ENCODE measurements around the gene ATF6B.

ATF6B gene

DNA sequence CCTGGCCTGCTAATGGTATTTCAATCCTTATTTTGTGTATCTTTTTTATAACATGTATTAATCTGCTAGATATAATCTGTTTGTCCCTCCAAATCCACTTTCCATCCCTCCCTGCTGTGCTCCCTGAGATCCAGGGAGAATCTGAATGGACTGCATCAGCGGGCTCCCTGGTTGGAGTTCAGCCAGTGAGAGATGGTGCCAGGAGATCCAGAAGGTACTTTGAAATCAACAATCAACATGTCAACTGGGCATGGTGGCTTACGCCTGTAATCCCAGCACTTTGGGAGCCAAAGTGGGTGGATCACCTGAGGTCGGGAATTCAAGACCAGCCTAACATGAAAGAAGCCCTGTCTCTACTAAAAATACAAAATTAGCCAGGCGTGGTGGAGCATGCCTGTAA lies 4.4 kb downstream of the ATF6B start:
- H3K9me2 ChIP-seq (replicated peaks; ENCODE audit: insufficient read depth, low read length) = no peaks in the 10 kb centered on the region
- no peaks in the 10 kb centered on the region for H3K27me3 ChIP-seq (replicated peaks; ENCODE audit: insufficient read depth, low read length)
- no peak overlapping the region for H3K4me2 ChIP-seq (ENCODE audit: low read depth, low read length)
- H2AFZ ChIP-seq (ENCODE audit: low read length) = no peak overlapping the region
- H3K79me2 ChIP-seq (ENCODE audit: low read length) = peaks cover 31% of the 10 kb centered on the region
- no peaks in the 10 kb centered on the region for H3K9me3 ChIP-seq (replicated peaks; ENCODE audit: insufficient read depth, low read length)
- no peak overlapping the region for H3K9ac ChIP-seq (ENCODE audit: low read length)
- H3K4me3 ChIP-seq (ENCODE audit: low read length) = no peak overlapping the region
- DNase-seq = no peak
- no peak for TF ChIP-seq CTCF (IDR thresholded peaks at IDR 0.05; ENCODE audit: low read length)
- TF ChIP-seq EZH2phosphoT487 (IDR thresholded peaks at IDR 0.05; ENCODE audit: low read length) = no peak
- no peak for TF ChIP-seq EZH2 (optimal IDR thresholded peaks at IDR 0.05; ENCODE audit: low read depth, low read length)
- H3K27ac ChIP-seq (ENCODE audit: low read length) = no peak overlapping the region
- no peaks in the 10 kb centered on the region for H4K20me1 ChIP-seq (ENCODE audit: insufficient read depth, low read length)
- H3F3A ChIP-seq (ENCODE audit: insufficient read depth, low read length) = no peaks in the 10 kb centered on the region
- H3K36me3 ChIP-seq (replicated peaks; ENCODE audit: insufficient read depth, low read length) = no peaks in the 10 kb centered on the region
- H3K4me1 ChIP-seq (ENCODE audit: low read length) = peaks cover 11% of the 10 kb centered on the region

DNA sequence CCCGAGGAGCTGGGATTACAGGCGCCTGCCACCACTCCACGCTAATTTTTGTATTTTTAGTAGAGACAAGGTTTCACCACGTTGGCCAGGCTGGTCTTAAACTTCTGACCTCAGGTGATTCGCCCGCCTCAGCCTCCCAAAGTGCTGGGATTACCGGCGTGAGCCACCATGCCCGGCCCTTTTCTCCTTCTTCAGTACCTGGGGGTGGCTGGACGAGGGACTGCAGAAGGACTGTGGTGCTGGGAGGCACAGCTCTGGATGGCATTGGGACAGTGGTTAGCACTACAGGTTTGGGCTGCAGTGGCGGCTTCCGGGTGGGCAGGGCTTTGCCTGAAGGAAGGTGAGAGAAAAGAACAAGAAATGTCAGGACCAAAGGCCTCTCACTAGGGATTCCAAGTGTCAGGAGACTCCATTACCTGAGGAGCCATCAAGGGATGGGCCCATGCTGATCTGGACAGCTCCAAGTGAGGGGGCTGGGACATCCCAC lies 7.4 kb downstream of the ATF6B start:
- H3K27ac ChIP-seq (ENCODE audit: low read length) = no peak overlapping the region
- H3F3A ChIP-seq (ENCODE audit: insufficient read depth, low read length) = no peaks in the 10 kb centered on the region
- no peaks in the 10 kb centered on the region for H3K9me2 ChIP-seq (replicated peaks; ENCODE audit: insufficient read depth, low read length)
- no peak overlapping the region for H3K4me2 ChIP-seq (ENCODE audit: low read depth, low read length)
- H3K4me3 ChIP-seq (ENCODE audit: low read length) = no peak overlapping the region
- H4K20me1 ChIP-seq (ENCODE audit: insufficient read depth, low read length) = no peaks in the 10 kb centered on the region
- no peaks in the 10 kb centered on the region for H3K4me1 ChIP-seq (ENCODE audit: low read length)
- no peak for TF ChIP-seq CTCF (IDR thresholded peaks at IDR 0.05; ENCODE audit: low read length)
- TF ChIP-seq EZH2 (optimal IDR thresholded peaks at IDR 0.05; ENCODE audit: low read depth, low read length) = no peak
- no peak for TF ChIP-seq EZH2phosphoT487 (IDR thresholded peaks at IDR 0.05; ENCODE audit: low read length)
- H3K9ac ChIP-seq (ENCODE audit: low read length) = no peak overlapping the region
- H3K27me3 ChIP-seq (replicated peaks; ENCODE audit: insufficient read depth, low read length) = no peaks in the 10 kb centered on the region
- H2AFZ ChIP-seq (ENCODE audit: low read length) = no peak overlapping the region
- 0 out of 2 replicates have a peak, but pooled peaks cover 4% of the 10 kb centered on the region for H3K79me2 ChIP-seq (ENCODE audit: low read length)
- H3K9me3 ChIP-seq (replicated peaks; ENCODE audit: insufficient read depth, low read length) = no peaks in the 10 kb centered on the region
- no peak for DNase-seq
- no peaks in the 10 kb centered on the region for H3K36me3 ChIP-seq (replicated peaks; ENCODE audit: insufficient read depth, low read length)

- Histone ChIP-seq H3F3A (ENCODE audit: insufficient read depth, low read length) (no peaks in the 10 kb centered on the region), H4K20me1 (ENCODE audit: insufficient read depth, low read length) (no peaks in the 10 kb centered on the region), H3K79me2 (ENCODE audit: low read length) (no peaks in the 10 kb centered on the region), H3K27ac (ENCODE audit: low read length) (no peak overlapping the region), H3K4me3 (ENCODE audit: low read length) (no peak overlapping the region), H3K9me2 (replicated peaks; ENCODE audit: insufficient read depth, low read length) (no peaks in the 10 kb centered on the region), H3K27me3 (replicated peaks; ENCODE audit: insufficient read depth, low read length) (no peaks in the 10 kb centered on the region), H2AFZ (ENCODE audit: low read length) (no peak overlapping the region), H3K4me2 (ENCODE audit: low read depth, low read length) (no peak overlapping the region), H3K9ac (ENCODE audit: low read length) (no peak overlapping the region), H3K36me3 (replicated peaks; ENCODE audit: insufficient read depth, low read length) (no peaks in the 10 kb centered on the region), H3K9me3 (replicated peaks; ENCODE audit: insufficient read depth, low read length) (no peaks in the 10 kb centered on the region), H3K4me1 (ENCODE audit: low read length) (no peaks in the 10 kb centered on the region)
- peak; percentile 67 for DNase-seq
- TF ChIP-seq CTCF (IDR thresholded peaks at IDR 0.05; ENCODE audit: low read length) = peak; percentile 88
- TF ChIP-seq EZH2phosphoT487 (IDR thresholded peaks at IDR 0.05; ENCODE audit: low read length) = no peak
- no peak for TF ChIP-seq EZH2 (optimal IDR thresholded peaks at IDR 0.05; ENCODE audit: low read depth, low read length)
Measured at GRCh38 chr6:32118782-32119628, 9.0 kb downstream of the ATF6B start.

All from MM.1S (cell line).